NCI-H1105 treated with DMSO at 0.1 percent for 48 hours (cell line): ENCODE measurements around the gene GCSAML.
"Not testable (repeated sequence)": the region's sequence is repeated elsewhere in the genome, so short reads cannot be mapped to it uniquely, and the experiment has no call there.

ENCODE experiments used
- DNase-seq: peaks from one replicate; lab custom pipeline; 2025; lab: John Stamatoyannopoulos, UW

GCSAML gene

DNA sequence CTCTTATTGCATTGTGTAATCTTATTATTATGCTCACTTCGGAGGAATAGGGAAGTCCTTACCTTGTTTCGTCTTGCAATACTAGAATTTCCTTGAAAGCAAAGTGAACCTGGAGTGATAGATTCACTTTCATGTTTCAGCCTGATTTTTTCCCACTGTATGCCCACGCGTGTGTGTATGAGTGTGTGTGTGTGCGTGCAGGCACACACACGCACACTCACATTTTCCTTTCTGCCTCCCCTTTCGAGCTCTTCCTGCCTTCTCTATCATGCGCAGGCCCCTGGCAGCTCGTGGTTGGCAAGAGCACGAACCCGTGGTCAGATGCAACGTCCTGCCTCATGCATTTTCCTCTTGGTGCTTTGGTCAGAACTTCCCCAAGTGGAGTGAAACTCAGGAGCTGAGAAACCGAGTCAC, at the start of gene GCSAML:
GCSAML (plus strand) TSS at position 366 of the 414 bp plus-strand sequence. CDS start 58 bp downstream, outside the sequence.
- DNase-seq: no peak

DNA sequence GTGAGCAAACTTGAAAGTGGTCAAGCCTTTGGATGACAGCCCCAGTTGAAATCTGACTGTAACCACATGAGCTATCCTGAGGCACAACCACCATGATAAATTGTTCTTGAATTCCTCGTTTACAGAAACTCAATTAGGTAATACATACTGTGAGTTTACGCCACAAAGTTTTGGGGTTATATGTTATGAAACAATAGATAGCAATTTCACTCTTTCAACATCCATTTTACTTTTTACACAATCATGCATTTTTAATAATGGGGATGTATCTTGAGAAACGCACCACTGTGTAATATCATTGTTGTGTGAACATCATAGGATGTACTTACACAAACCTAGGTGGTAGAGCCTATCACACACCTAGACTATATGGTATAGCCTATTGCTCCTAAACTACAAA, 48.1 kb upstream of the GCSAML start:
- DNase-seq: no peak

- DNase-seq: no peak
These were observed 42.1 kb upstream of the GCSAML start for GRCh38 chr1:247506831-247507230.

- DNase-seq: no peak
These were observed 30.9 kb upstream of the GCSAML start for GRCh38 chr1:247517795-247518612.

GRCh38 chr1:247518613-247518891, 30.4 kb upstream of the GCSAML start:
- no peak for DNase-seq

- not testable (repeated sequence) for DNase-seq
These were observed 27.0 kb upstream of the GCSAML start for GRCh38 chr1:247521886-247522285.

DNA sequence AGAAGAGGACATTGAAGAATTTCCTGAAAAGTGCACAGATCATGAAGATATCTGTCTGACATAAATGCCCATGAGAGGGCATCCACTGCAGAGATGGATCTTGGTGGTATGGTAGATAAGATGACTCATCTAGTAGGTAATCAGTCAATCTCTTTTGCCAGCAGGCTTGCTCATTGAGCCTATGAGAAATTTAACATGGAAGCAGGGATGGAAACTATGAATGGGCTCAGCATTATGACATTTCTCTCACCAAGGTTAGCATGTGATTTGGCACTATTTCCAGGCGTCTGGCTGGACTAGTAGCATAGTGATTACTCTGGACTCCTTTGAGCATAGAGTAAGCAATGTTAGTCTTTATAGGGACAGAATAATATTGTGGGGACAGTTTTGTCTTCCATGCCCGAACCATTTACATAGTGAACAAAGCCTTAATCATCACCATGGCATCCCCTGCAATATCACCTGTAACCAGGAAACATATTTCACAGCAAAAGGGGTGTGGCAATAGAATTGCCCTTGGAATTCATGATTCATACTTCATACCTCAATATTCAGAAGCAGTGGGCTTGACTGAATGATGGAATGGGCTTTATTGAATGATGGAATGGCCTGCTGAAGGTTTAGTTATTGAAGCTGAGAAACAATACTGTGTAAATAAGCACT, 20.0 kb upstream of the GCSAML start:
- no peak for DNase-seq

GRCh38 chr1:247529771-247530355, 19.1 kb upstream of the GCSAML start:
- DNase-seq: no peak

DNA sequence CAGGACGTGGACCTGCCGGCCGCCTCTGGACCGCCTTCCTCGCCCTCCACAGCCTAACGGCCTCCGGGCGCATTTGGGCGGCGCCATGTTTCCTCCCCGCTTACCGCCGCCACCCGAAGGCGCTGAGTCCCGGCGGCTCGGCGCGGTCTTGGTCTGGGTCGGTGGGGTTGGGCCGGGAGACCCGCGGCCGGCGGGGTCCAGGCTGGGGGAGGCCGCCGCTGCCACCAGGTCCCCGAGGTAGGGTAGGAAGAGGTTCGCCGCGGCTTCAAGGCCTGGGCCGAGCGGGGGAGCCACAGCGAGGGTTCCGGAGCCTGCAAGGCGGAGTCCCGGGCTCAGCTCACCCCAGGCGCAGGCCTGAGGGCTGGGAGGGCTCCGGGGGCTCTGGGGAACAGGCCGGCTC, 18.1 kb upstream of the GCSAML start:
- DNase-seq: no peak

DNA sequence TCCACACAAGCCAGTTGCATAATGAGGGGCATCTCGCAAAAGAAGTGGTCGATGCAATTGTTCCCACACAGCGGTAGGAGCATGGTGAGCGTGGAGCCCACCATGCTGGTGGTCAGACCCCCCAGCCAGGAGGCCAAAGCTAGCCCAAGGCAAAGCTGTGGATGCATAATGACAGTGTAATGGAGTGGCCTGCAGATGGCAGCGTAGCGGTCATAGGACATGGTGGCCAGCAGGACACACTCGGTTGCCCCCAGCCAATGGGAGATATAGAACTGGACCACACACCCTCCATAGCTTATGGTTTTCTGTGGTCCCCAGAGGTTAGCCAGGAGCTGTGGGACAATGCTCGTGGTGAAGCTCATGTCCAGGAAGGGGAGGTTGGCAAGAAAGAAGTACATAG, 17.0 kb upstream of the GCSAML start:
- DNase-seq: no peak

DNA sequence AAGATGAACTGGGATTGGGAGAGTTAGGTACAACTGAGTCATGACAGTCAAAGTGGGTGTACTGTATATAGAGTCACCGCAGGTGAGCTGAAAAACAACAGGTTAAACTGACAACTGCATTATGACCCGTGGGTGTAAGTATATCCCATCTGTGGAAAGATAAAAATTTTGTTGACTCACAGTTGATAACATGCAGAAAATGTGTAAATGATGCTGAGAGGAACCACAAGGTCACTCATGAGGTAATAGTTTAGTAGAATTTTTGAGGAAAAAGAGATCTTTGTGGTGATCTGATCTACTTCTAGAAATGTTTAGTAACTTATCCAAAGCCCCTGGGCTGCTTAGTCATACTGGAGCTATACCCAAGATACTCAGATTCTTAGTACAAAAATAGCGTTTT, 13.5 kb upstream of the GCSAML start:
- DNase-seq: no peak

GRCh38 chr1:247536340-247536739, 12.6 kb upstream of the GCSAML start, which contains the start of gene OR2C3:
Gene OR2C3, minus strand, starts transcription at chr1:247536440. Its CDS starts 3,929 bp downstream, at chr1:247532511.
- no peak for DNase-seq

GRCh38 chr1:247538561-247538960, 10.4 kb upstream of the GCSAML start:
- DNase-seq: no peak

DNA sequence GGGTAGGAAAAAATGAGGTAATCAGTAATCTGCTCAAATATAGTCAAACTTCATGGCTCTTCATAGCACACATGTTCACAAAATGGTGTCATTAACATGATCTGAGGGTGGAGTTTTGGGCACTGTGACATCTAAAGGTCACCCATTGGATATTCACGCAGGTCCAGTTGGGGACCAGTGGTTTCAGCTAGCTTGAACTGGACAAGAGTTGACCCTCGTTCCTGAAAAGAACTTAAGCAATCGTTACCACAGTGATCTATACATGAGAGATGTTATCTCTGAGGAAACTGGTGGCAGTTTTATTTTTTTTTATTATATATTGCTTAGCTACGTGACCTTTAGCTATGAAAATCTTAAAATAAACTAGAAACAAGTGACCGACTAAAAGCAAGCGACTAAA, 9.7 kb upstream of the GCSAML start:
- DNase-seq: no peak

DNA sequence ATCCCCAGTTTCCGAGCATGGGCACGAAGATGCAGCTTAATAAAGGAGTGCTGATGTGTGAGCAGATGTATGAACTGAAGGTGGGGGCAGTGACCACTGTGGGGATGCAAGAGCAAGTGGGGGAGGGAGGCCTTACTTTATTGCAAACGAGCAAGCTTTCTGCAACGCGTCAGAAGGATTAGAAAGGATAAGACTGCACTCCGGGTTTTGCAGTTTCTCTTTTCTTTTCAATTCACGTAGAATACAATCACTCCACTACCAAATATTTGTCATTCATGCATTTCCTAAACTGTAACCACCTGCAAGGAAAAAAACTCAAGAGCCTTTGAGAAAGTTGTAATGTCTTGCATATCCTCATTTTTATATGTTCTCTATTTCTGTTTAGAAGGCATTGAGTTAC, 8.4 kb upstream of the GCSAML start:
- DNase-seq: no peak

- DNase-seq: no peak
These were observed 6.1 kb upstream of the GCSAML start for GRCh38 chr1:247542811-247543210.

DNA sequence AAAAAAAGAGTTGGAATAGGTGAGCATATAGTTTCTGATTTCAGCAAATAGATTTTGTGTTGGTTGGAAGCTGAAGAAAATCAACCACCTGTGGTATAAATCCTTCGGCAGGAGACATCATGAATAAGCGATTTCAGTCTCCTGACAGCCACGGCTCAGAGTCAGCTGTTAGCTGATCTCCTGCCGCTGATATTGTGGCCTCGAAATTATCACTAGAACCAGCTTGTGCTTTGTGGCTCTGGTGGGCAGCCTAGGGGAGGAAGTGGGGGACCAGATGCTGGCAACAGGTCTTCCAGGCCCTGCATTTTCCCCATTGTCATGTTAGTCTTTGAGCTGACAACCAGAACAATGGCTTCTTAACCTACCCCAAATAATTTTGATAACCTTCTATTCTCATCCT, 842 bp upstream of the GCSAML start:
- DNase-seq: no peak

GRCh38 chr1:247551721-247552120, 2.8 kb downstream of the GCSAML start:
- DNase-seq: no peak

DNA sequence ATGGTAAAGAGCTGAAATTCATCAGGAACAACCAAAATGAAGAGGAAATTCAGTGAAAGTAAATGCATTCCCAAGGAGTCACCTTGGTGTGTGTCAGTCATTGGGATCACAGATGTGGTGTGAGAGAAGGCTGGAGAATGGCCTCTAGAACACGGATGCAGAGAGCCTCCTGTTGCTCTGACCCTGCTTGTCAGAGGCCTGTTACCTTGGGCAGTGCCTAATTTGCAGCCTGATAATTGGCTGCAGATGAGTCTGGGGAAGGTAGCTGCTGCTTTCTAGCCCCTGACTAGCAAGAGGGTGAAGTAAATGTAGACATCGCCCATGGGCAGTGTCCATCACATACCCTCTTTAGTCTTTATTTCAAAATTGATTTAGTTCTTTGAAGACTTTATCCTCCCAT, 3.3 kb downstream of the GCSAML start:
- DNase-seq: no peak

DNA sequence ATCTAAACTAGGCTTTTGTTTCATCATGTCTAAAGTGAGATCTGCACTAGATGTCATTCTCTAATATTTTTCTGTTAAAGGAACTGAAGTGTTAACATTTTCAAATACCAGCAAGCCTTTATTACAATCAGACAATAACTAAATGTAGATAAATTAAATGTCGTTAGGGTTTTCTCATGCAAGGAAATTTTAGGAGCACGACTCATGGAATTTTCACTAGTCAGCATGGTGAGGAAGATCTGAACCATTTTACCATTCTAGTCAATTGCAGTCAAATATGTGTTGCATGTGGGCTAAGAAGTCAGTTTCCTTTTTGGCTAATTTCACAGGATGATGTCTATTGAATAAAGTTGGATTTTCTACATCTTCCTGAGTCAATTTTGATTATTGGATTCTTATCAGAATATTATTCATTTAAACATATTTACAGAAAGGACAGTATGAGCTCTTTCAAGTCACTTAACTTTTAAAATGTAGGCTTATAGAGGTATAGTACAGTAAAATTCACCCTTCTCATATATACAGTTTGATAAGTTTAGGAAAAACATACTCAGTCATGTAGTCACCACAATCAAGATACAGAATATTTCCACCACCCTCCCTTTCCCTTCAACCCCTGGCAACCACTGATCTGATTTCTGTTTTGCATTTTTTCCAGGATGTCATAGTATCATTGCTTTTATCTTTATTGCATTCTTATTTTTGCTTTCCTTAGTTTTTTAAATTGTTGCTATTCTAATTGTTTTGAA, 9.2 kb downstream of the GCSAML start:
- no peak for DNase-seq

DNA sequence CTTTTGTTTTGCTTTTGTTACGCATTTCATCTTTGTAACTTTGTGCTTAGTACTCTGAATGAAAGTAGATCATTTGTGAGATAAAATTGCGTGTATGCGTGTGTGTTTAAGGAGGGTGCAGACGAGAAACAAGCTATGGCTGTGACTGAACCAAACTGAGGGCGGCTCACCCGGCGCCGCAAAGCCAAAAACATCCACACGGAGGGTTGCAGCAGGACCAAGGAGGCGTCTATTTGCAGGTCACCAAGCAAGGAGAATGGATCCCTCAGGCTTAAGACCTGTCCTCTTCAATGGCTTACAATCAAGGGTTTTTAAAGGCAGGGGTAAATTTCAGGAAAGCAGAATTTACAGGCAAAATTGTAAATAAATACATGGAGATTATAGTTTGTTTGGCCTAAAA, 12.8 kb downstream of the GCSAML start:
- DNase-seq: no peak

- no peak for DNase-seq
These were observed 13.3 kb downstream of the GCSAML start for GRCh38 chr1:247562198-247562597.

- no peak for DNase-seq
These were observed 25.3 kb downstream of the GCSAML start for GRCh38 chr1:247574236-247574635.
